ENCODE results near the gene APBA1.

The APBA1 gene

GRCh38 chr9:69486498-69486897 is 185.7 kb downstream of the APBA1 start:
- in situ Hi-C loops (cut with MboI; ENCODE audit: low sequenced_read_pairs) = no loop called here

GRCh38 chr9:69485466-69485865 is 186.7 kb downstream of the APBA1 start:
- in situ Hi-C loops (cut with MboI; ENCODE audit: low sequenced_read_pairs) = no loop called here

- in situ Hi-C loops (cut with MboI; ENCODE audit: low sequenced_read_pairs) = no loop called here
Observed at GRCh38 chr9:69483886-69484422, 188.2 kb downstream of the APBA1 start.

GRCh38 chr9:69476797-69477196 is 195.4 kb downstream of the APBA1 start:
- in situ Hi-C loops (cut with MboI; ENCODE audit: low sequenced_read_pairs) = no loop called here

- in situ Hi-C loops (cut with MboI; ENCODE audit: low sequenced_read_pairs) = no loop called here
Observed at GRCh38 chr9:69476016-69476415, 196.2 kb downstream of the APBA1 start.

- in situ Hi-C loops (cut with MboI; ENCODE audit: low sequenced_read_pairs) = no loop called here
Observed at GRCh38 chr9:69474821-69475220, 197.3 kb downstream of the APBA1 start.

GRCh38 chr9:69472101-69472620 is 200.0 kb downstream of the APBA1 start:
- in situ Hi-C loops (cut with MboI; ENCODE audit: low sequenced_read_pairs) = no loop called here

- in situ Hi-C loops (cut with MboI; ENCODE audit: low sequenced_read_pairs) = no loop called here
Observed at GRCh38 chr9:69471433-69471832, 200.7 kb downstream of the APBA1 start.

GRCh38 chr9:69470186-69470977 is 201.8 kb downstream of the APBA1 start:
- in situ Hi-C loops (cut with MboI; ENCODE audit: low sequenced_read_pairs) = no loop called here

- in situ Hi-C loops (cut with MboI; ENCODE audit: low sequenced_read_pairs) = no loop called here
Observed at GRCh38 chr9:69469136-69469535, 203.0 kb downstream of the APBA1 start.

GRCh38 chr9:69468380-69468779 is 203.8 kb downstream of the APBA1 start:
- in situ Hi-C loops (cut with MboI; ENCODE audit: low sequenced_read_pairs) = no loop called here

- in situ Hi-C loops (cut with MboI; ENCODE audit: low sequenced_read_pairs) = no loop called here
Observed at GRCh38 chr9:69466151-69466550, 206.0 kb downstream of the APBA1 start.

- in situ Hi-C loops (cut with MboI; ENCODE audit: low sequenced_read_pairs) = no loop called here
Observed at GRCh38 chr9:69465473-69465872, 206.7 kb downstream of the APBA1 start.

GRCh38 chr9:69463497-69464068 is 208.6 kb downstream of the APBA1 start:
- in situ Hi-C loops (cut with MboI; ENCODE audit: low sequenced_read_pairs) = no loop called here

- in situ Hi-C loops (cut with MboI; ENCODE audit: low sequenced_read_pairs) = no loop called here
Observed at GRCh38 chr9:69462394-69462793, 209.8 kb downstream of the APBA1 start.

- in situ Hi-C loops (cut with MboI; ENCODE audit: low sequenced_read_pairs) = no loop called here
Observed at GRCh38 chr9:69461103-69461887, 210.9 kb downstream of the APBA1 start.

GRCh38 chr9:69460012-69460411 is 212.2 kb downstream of the APBA1 start:
- in situ Hi-C loops (cut with MboI; ENCODE audit: low sequenced_read_pairs) = no loop called here

- in situ Hi-C loops (cut with MboI; ENCODE audit: low sequenced_read_pairs) = no loop called here
Observed at GRCh38 chr9:69458176-69458575, 214.0 kb downstream of the APBA1 start.

- in situ Hi-C loops (cut with MboI; ENCODE audit: low sequenced_read_pairs) = no loop called here
Observed at GRCh38 chr9:69456201-69456600, 216.0 kb downstream of the APBA1 start.

- in situ Hi-C loops (cut with MboI; ENCODE audit: low sequenced_read_pairs) = no loop called here
Observed at GRCh38 chr9:69455311-69455710, 216.9 kb downstream of the APBA1 start.

GRCh38 chr9:69454321-69454720 is 217.8 kb downstream of the APBA1 start:
- in situ Hi-C loops (cut with MboI; ENCODE audit: low sequenced_read_pairs) = no loop called here

All from hTERT RPE-1 (cell line).